Mononuclear cell (primary cell): Measurements from ENCODE around the gene PNPLA6. TPM values are rescaled to one million over a fixed set of nuclear protein-coding genes. Genes with fewer than 3 reads are reported as not detected.

Source experiments
- H3K27me3 ChIP-seq: 2 replicates; pipeline ENCODE4 v1.6.0; 2011; ENCODE audit warnings: low read length, control low read depth; ENCODE audit not compliant: insufficient read depth
- H3K4me1 ChIP-seq: 2 replicates; pipeline ENCODE4 v1.5.1; 2011; ENCODE audit warnings: mild to moderate bottlenecking, low read length, control low read depth; ENCODE audit not compliant: insufficient read depth
- H3K4me3 ChIP-seq: 2 replicates; pipeline ENCODE4 v1.5.1; 2011; ENCODE audit warnings: mild to moderate bottlenecking, low read length, moderate library complexity
- H3K9me3 ChIP-seq: 2 replicates; pipeline ENCODE4 v1.5.1; 2011; ENCODE audit warnings: low read depth, mild to moderate bottlenecking, control low read depth, low read length
- total RNA-seq: library from RNA; depleted of rRNA; stranded (reverse); fragments of >200 nt; gene quantifications from one replicate; pipeline ENCODE4 v1.2.3, GENCODE V29; 2012

PNPLA6 gene
- total RNA-seq, 1 donor, result 54.3 TPM

DNA sequence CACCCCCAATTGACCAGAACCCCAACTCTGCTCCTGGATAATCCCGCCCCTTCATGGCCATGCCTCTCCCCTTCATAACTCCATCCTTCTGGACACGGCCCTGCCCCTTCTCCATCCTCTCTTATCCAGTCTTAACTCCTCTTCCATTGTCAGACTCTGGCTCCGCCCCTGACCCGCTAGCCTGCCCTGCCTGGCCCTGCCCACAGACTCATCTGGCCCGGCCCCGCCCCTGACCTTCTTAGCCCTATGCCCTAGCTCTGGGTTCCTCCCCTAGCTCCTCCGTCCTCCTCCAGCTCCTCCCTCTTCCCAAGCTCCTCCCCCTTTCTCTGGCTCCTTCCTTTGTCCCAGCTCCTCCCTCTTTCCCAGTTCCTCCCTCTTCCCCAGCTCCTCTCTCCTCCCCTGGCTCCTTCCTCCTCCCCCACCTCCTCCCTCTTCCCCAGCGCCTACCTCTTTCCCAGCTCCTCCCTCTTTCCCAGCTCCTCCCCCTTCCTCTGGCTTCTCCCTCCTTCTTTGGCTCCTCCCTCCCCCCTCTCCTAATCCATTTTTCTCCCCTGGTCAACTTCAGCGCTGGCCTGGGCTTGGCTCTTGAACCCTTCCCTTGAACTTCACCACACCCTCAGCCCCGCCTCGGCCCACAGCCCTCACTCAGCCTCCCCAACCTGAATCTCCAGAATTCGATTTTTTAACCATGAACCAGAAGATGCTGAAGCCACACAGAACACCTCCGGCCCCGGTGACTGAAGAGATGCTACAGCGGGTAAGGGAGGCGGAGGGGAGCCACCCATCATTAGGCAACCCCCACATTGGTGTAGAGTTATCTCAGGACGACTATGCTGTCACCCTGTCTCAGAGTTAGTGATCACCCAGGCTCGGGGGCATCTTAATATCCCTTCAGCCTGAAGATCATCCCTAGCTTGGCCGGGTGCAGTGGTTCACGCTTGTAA lies 28.9 kb upstream of the PNPLA6 start:
- Histone ChIP-seq H3K4me1 (peaks cover 10% of the 10 kb centered on the region), H3K27me3 (peaks cover 18% of the 10 kb centered on the region), H3K4me3 (no peak overlapping the region), H3K9me3 (no peaks in the 10 kb centered on the region)

DNA sequence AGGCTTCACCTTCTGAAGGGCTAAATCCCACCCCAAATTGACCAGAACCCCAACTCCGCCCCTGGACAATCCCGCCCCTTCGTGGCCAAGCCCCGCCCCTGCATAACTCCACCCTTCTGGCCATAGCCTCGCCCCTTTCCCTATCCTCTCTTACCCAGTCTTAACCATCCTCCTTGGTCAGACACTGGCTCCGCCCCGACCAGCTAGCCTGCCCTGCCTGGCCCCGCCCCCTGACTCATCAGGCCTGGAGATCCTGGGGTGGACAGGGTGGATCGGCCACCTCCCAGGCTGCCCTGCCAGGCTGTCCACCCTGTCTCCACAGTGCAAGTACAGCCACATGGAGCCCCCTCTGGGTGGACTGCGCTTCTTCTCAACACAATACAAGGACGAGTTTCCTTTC lies 27.6 kb upstream of the PNPLA6 start:
- Histone ChIP-seq H3K9me3 (no peaks in the 10 kb centered on the region), H3K27me3 (peaks cover 9% of the 10 kb centered on the region), H3K4me1 (peaks cover 10% of the 10 kb centered on the region), H3K4me3 (no peak overlapping the region)

DNA sequence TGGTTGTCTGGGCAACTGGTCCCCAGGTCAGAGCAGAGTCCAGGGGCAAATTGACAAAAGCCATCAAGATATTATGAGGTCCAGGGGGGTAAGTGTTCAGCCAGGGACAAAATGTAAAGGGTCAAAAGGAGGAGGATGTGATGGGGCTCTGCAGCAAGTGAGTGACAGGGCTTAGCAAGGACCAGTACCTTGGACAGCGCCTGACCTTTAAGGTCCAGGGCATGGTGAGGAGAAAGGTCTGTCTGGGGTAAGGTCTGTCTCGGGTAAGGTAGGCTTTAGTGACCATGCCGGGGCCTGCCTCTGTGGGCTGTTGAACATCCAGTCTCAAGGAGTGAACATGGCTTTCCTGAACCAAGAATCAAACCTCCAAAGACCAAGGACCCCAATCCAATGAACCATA lies 25.9 kb upstream of the PNPLA6 start:
- no peak overlapping the region for H3K4me3 ChIP-seq
- H3K9me3 ChIP-seq, result no peaks in the 10 kb centered on the region
- H3K4me1 ChIP-seq, result peaks cover 10% of the 10 kb centered on the region
- peaks cover 11% of the 10 kb centered on the region for H3K27me3 ChIP-seq

DNA sequence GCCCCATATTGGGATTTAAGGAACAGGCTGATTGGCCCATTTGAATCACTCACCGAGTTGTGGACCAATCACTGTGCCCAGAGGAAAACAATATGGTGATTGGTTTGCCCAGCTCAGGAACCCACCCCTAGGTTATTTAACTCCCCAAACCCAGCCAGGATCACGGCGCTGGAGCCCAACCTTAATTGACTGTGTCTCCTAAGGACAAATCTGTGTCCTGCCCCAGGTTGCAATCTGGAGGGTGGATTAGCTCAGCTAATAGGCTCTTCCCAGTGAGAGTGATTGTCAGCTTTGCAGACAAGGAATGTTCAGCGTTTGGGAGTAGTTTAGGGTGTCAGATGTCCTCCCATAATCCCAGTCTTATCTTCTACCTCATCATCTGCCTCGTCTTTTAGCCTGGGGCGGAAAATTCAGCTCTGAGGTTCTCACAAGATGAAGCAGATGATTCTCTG lies 23.1 kb upstream of the PNPLA6 start:
- H3K9me3 ChIP-seq, result no peaks in the 10 kb centered on the region
- H3K4me1 ChIP-seq, result peaks cover 7% of the 10 kb centered on the region
- H3K27me3 ChIP-seq, result peaks cover 8% of the 10 kb centered on the region
- H3K4me3 ChIP-seq, result no peak overlapping the region

DNA sequence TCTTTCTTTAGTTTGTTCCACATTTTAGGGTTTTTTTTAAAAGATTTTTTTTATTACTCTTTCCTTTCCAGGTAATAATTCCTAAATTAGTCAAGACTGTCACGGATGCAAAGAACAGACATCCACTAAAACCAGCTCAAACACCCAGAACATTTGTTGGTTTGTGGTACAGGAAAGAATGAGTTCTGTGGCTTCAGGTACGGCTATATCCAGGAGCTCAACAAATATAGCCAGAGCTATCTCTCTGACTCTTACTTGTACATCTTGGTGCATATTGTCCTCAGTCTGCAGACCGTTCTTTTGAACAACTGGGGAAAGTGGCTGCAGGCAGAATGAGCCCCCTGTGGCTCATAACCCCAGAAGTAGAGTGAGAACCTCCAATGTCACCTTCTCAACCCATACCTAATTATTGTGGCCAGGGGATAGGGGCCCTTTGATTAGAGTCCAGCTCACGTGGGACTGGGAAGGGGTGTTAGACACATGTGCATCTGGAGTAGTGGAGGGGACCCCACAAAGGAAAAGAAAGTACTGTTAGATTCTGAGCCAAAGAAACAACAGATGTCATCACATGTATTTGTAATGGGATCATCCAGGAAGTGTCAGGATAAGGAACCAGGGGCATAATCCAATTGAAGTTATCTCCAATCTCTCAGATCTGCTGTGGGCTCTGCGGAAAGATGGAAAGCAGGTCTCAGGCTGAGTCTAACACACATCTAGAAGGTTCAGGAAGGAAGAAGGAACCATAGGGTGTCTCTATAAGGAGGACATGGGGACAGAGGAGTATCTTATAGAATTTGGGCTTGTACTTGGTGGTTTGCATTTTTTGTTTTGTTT lies 21.5 kb upstream of the PNPLA6 start:
- peaks cover 7% of the 10 kb centered on the region for H3K4me1 ChIP-seq
- H3K27me3 ChIP-seq, result peaks cover 8% of the 10 kb centered on the region
- no peak overlapping the region for H3K4me3 ChIP-seq
- H3K9me3 ChIP-seq, result no peaks in the 10 kb centered on the region

DNA sequence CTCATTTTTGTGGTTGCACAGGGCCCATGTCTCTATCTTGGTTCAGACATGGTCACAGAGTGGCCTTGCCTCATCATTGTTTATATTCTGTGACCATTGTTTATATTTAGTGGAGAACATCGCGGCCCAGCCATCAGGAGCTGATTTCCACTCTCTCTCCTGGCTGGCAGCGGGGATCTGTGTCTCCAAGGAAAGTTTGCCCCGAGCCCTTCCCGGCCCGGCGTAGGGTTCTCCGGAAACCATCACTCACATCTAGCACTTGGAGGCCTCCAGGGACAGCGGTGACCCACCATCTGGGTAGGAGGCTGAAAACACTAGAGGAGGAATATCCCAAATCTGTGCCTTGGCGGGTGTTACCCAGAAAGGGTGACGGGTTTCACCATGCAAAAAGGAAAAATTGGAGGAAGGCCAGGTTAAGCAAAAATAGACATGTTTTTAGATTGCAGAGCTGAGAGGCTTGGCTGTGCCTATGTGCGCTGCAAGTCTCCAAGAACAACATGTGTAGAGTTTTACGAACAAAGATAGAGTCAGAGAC lies 20.3 kb upstream of the PNPLA6 start:
- no peaks in the 10 kb centered on the region for H3K9me3 ChIP-seq
- no peak overlapping the region for H3K4me3 ChIP-seq
- peaks cover 7% of the 10 kb centered on the region for H3K4me1 ChIP-seq
- peaks cover 8% of the 10 kb centered on the region for H3K27me3 ChIP-seq

DNA sequence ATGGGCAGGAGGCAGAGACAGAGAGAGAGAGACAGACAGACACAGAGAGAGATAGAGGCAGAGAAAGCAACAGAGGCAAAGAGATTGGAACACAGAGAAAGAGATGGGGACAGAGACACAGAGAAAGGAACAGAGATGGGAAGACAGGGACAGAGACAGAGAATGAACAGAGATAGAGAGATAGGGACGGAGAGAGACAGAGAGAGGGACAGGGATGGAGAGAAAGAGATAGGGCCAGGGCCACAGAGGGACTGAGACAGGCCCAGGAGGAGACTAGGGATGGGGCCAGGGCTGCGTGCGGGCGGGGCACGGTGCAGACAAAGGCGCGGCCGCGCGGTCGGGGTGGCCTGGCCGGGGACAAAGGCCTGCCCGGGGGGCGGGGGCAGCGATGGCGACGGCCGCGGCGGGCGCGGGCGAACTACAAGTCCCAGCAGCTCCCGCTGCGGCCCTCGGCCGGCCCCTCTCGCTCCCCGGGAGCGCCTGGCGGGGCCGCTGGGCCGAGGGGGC lies 19.8 kb upstream of the PNPLA6 start, which contains the start of gene ZNF358:
Gene ZNF358, plus strand, starts transcription at position 459 of the 507 bp plus-strand sequence. CDS start 3,140 bp downstream, outside the sequence.
- H3K4me1 ChIP-seq, result peaks cover 7% of the 10 kb centered on the region
- H3K27me3 ChIP-seq, result peaks cover 8% of the 10 kb centered on the region
- no peak within 1 kb of the TSS for H3K4me3 ChIP-seq
- H3K9me3 ChIP-seq, result no peaks in the 10 kb centered on the region

DNA sequence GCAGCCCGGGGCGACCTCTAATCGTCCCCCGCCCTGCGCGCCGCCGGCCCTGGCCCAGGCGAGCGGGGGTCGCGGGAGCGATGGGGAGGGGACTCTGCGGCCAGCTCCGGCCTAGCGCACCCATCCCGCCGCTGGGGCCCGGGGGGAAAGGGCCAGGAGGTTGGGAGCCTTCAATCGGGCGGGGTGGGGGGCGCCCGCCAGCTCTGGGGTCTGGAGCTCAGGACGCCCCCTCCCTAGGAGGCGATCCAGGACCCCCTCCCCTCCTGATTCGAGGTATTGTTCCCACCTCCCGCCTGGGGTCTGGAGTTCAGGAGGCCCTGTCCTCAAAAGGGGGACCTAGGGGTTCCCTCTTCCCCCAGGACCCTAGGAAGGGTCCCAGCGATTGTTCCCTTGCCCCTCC lies 19.2 kb upstream of the PNPLA6 start:
- no peaks in the 10 kb centered on the region for H3K9me3 ChIP-seq
- peaks cover 7% of the 10 kb centered on the region for H3K4me1 ChIP-seq
- no peak overlapping the region for H3K4me3 ChIP-seq
- H3K27me3 ChIP-seq, result peaks cover 8% of the 10 kb centered on the region

DNA sequence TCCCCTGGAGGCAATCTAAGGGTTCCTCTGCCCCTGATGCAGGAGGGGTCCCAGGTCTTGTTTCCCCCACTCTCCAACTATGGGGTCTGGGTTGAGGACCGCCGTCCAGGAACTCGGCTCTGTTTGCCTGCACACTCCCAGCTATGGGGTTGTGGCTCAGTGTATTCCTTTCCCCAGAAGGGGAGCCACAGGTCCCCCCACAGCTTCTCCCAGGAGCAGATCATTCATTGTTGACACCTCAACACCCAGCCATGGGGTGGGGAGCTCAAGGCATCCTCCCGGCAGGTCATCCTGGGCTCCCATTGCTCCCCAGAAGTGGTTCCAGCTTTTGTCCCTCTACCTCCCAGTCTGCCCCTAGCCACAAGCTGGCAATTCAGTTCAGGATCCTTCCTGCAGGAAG lies 18.6 kb upstream of the PNPLA6 start:
- no peak overlapping the region for H3K4me3 ChIP-seq
- no peaks in the 10 kb centered on the region for H3K9me3 ChIP-seq
- H3K4me1 ChIP-seq, result peaks cover 9% of the 10 kb centered on the region
- peaks cover 8% of the 10 kb centered on the region for H3K27me3 ChIP-seq

DNA sequence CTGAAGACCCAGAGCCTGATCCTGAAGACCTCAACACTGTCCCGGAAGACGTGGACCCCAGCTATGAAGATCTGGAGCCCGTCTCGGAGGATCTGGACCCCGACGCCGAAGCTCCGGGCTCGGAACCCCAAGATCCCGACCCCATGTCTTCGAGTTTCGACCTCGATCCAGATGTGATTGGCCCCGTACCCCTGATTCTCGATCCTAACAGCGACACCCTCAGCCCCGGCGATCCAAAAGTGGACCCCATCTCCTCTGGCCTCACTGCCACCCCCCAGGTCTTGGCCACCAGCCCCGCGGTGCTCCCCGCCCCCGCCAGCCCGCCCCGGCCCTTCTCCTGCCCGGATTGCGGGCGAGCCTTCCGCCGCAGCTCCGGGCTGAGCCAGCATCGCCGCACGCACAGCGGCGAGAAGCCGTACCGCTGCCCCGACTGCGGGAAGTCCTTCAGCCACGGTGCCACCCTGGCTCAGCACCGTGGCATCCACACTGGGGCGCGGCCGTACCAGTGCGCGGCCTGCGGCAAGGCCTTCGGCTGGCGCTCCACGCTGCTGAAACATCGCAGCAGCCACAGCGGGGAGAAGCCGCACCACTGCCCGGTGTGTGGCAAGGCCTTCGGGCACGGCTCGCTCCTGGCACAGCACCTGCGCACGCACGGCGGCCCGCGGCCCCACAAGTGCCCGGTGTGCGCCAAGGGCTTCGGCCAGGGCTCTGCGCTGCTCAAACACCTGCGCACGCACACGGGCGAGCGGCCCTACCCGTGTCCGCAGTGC lies 16.0 kb upstream of the PNPLA6 start:
- no peaks in the 10 kb centered on the region for H3K9me3 ChIP-seq
- H3K27me3 ChIP-seq, result peaks cover 5% of the 10 kb centered on the region
- H3K4me1 ChIP-seq, result peaks cover 25% of the 10 kb centered on the region
- H3K4me3 ChIP-seq, result no peak overlapping the region

DNA sequence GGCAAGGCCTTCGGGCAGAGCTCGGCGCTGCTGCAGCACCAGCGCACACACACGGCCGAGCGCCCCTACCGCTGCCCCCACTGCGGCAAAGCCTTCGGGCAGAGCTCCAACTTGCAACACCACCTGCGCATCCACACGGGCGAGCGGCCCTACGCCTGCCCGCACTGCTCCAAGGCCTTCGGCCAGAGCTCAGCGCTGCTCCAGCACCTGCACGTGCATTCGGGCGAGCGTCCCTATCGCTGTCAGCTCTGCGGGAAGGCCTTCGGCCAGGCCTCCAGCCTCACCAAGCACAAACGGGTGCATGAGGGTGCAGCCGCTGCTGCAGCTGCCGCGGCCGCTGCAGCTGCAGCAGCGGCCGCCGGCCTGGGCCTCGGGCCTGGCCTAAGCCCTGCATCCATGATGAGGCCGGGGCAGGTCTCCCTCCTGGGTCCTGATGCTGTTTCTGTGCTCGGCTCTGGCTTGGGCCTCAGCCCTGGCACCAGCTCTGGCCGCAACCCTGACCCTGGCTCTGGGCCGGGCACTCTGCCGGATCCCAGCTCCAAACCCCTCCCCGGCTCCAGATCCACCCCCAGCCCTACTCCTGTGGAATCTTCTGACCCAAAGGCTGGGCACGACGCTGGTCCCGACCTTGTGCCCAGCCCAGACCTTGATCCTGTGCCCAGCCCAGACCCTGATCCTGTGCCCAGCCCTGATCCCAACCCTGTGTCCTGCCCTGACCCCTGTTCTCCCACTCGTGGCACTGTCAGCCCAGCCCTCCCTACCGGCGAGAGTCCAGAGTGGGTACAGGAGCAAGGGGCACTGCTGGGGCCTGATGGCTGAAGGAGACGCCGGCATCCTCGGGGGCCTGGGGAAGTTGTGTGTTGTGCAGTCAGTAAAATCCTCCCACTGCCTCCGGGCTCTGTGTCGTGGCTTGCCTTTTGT lies 15.1 kb upstream of the PNPLA6 start:
- peaks cover 5% of the 10 kb centered on the region for H3K27me3 ChIP-seq
- H3K4me3 ChIP-seq, result no peak overlapping the region
- H3K9me3 ChIP-seq, result no peaks in the 10 kb centered on the region
- H3K4me1 ChIP-seq, result peaks cover 25% of the 10 kb centered on the region

DNA sequence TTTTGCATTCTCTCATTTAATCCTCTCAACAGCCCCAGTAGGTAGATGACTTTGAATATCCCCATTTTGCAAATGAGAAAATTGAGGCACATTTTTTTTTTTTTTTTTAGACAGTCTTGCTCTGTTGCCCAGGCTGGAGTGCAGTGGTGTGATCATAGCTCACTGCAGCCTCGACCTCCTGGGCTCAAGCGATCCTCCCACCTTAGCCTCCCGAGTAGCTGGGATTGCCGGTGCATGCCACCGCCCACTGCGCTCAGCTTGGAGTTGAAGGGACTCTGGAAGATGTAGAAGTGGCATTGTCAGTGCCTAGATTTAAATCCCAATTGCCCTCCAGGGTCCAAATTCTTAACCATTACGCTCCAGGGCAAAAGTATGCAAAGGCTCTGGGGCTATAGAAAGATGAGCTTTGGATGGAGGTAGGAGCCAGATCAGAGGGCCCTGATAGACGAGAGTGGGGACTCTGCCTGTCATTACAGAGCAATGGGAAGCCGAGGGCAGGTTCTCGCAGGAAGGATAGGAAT lies 13.9 kb upstream of the PNPLA6 start:
- Histone ChIP-seq H3K4me3 (no peak overlapping the region), H3K4me1 (peaks cover 21% of the 10 kb centered on the region), H3K27me3 (peaks cover 5% of the 10 kb centered on the region)

More for the DNA sequence above, 13.9 kb upstream of the PNPLA6 start:
- no peaks in the 10 kb centered on the region for H3K9me3 ChIP-seq
